ENCODE data around the gene ASS1. TPM values are rescaled to one million over a fixed set of nuclear protein-coding genes. Genes with fewer than 3 reads are reported as not detected.

The ASS1 gene
- total RNA-seq, 4 donors from 2014 or later, result 57.9 to 345 (median 266) TPM

- H3K27ac ChIP-seq, result no peak overlapping the region
- 60 to 77% methylated on average over 1 to 4 of the region's 4 CpGs for WGBS, 2 donors (ENCODE audit: low coverage in 1 of 2)
- no peaks in the 10 kb centered on the region for H3K9me3 ChIP-seq
- no peak for DNase-seq
- H3K27me3 ChIP-seq, result peaks cover 11% of the 10 kb centered on the region
- intact Hi-C loops (cut with DNase I; ENCODE audit: low total_unique reads), result no loop called here
- no peak overlapping the region for H3K4me3 ChIP-seq
- H3K4me1 ChIP-seq, result no peaks in the 10 kb centered on the region
- in situ Hi-C loops (cut with MboI; ENCODE audit: low pct_ligation_motif_present in 1 of 4, low pct_unique_long_range_greater_than_20kb in 1 of 4, low sequenced_read_pairs in 3 of 4), result loop anchor here in 1 of 4 donors (10.0 kb wide), 1 partner anchor 206 kb away; no protein-coding TSS in a partner anchor
- H3K36me3 ChIP-seq, result no peaks in the 10 kb centered on the region
- no peak for TF ChIP-seq POLR2A (IDR thresholded peaks at IDR 0.05)
These were observed 23.8 kb downstream of the ASS1 start for GRCh38 chr9:130468566-130468965.

GRCh38 chr9:130470269-130470668 is 25.5 kb downstream of the ASS1 start:
- intact Hi-C loops (cut with DNase I; ENCODE audit: low total_unique reads), result no loop called here
- H3K27ac ChIP-seq, result no peak overlapping the region
- no peak overlapping the region for H3K4me3 ChIP-seq
- in situ Hi-C loops (cut with MboI; ENCODE audit: low pct_ligation_motif_present in 1 of 4, low pct_unique_long_range_greater_than_20kb in 1 of 4, low sequenced_read_pairs in 3 of 4), result loop anchor here in 1 of 4 donors (10.0 kb wide), 1 partner anchor 205 kb away; no protein-coding TSS in a partner anchor
- H3K36me3 ChIP-seq, result no peaks in the 10 kb centered on the region
- H3K9me3 ChIP-seq, result no peaks in the 10 kb centered on the region
- DNase-seq, result no peak
- peaks cover 11% of the 10 kb centered on the region for H3K27me3 ChIP-seq
- H3K4me1 ChIP-seq, result no peaks in the 10 kb centered on the region
- TF ChIP-seq EP300 (IDR thresholded peaks at IDR 0.05; ENCODE audit: low read depth) (no peak), POLR2A (IDR thresholded peaks at IDR 0.05) (no peak), POLR2AphosphoS5 (IDR thresholded peaks at IDR 0.05) (no peak), CTCF (IDR thresholded peaks at IDR 0.05) (no peak)
- WGBS, 2 donors (ENCODE audit: low coverage in 1 of 2), result 94% methylated on average over 8 of the region's 10 CpGs; no CpG with 5 or more reads in 1 of the 2 donors

GRCh38 chr9:130470950-130471349 is 26.2 kb downstream of the ASS1 start:
- intact Hi-C loops (cut with DNase I; ENCODE audit: low total_unique reads) (no loop called here), in situ Hi-C loops (cut with MboI; ENCODE audit: low pct_ligation_motif_present in 1 of 4, low pct_unique_long_range_greater_than_20kb in 1 of 4, low sequenced_read_pairs in 3 of 4) (loop anchor here in 1 of 4 donors (10.0 kb wide), 1 partner anchor 204 kb away; no protein-coding TSS in a partner anchor)
- Histone ChIP-seq H3K27ac (no peak overlapping the region), H3K4me3 (no peak overlapping the region), H3K36me3 (no peaks in the 10 kb centered on the region), H3K9me3 (no peaks in the 10 kb centered on the region), H3K4me1 (no peaks in the 10 kb centered on the region), H3K27me3 (peaks cover 11% of the 10 kb centered on the region)
- TF ChIP-seq EP300 (IDR thresholded peaks at IDR 0.05; ENCODE audit: low read depth), result no peak
- TF ChIP-seq CTCF (IDR thresholded peaks at IDR 0.05), result no peak
- TF ChIP-seq POLR2AphosphoS5 (IDR thresholded peaks at IDR 0.05), result no peak
- no peak for TF ChIP-seq POLR2A (IDR thresholded peaks at IDR 0.05)
- 87% methylated on average over 12 of the region's 12 CpGs; no CpG with 5 or more reads in 1 of the 2 donors for WGBS, 2 donors (ENCODE audit: low coverage in 1 of 2)
- DNase-seq, result no peak

- TF ChIP-seq CTCF (IDR thresholded peaks at IDR 0.05), result no peak
- no peak for DNase-seq
- in situ Hi-C loops (cut with MboI; ENCODE audit: low pct_ligation_motif_present in 1 of 4, low pct_unique_long_range_greater_than_20kb in 1 of 4, low sequenced_read_pairs in 3 of 4), result loop anchor here in 1 of 4 donors (10.0 kb wide), 1 partner anchor 203 kb away; no protein-coding TSS in a partner anchor
- 60 to 67% methylated on average over 1 to 20 of the region's 20 CpGs for WGBS, 2 donors (ENCODE audit: low coverage in 1 of 2)
- Histone ChIP-seq H3K9me3 (no peaks in the 10 kb centered on the region), H3K4me3 (no peak overlapping the region), H3K36me3 (no peaks in the 10 kb centered on the region), H3K4me1 (no peaks in the 10 kb centered on the region), H3K27me3 (peaks cover 11% of the 10 kb centered on the region), H3K27ac (no peak overlapping the region)
- intact Hi-C loops (cut with DNase I; ENCODE audit: low total_unique reads), result no loop called here
These were observed 26.8 kb downstream of the ASS1 start for GRCh38 chr9:130471411-130472183.

Measured in transverse colon (tissue), 4 donors.